ENCODE results near the gene UBAC2. TPM values are rescaled to one million over a fixed set of nuclear protein-coding genes. Genes with fewer than 3 reads are reported as not detected.

UBAC2 gene
- total and polyA plus RNA-seq, 2 of the 8 experiments (the other 6 are each of a cell fraction or from before 2014, with no cell fraction given): 75.9 to 76.9 TPM

GRCh38 chr13:99275093-99275469 is 74.4 kb downstream of the UBAC2 start (continued):
- TF ChIP-seq CHD7 (IDR thresholded peaks at IDR 0.05; ENCODE audit: insufficient replicate concordance, low read length) (no peak), POLR2AphosphoS5 (IDR thresholded peaks at IDR 0.05; ENCODE audit: low read depth, low read length) (no peak)
